Hindlimb muscle (tissue), 1 donor: ENCODE data around the gene MLIP. TPM values are rescaled to one million over a fixed set of nuclear protein-coding genes. Genes with fewer than 3 reads are reported as not detected.
"Not testable (repeated sequence)": the region's sequence is repeated elsewhere in the genome, so short reads cannot be mapped to it uniquely, and the experiment has no call there.

Experiments
- DNase-seq: peaks from one replicate; pipeline ENCODE4 v3.0.0-alpha.2; 2013
- polyA plus RNA-seq: library from polyadenylated mRNA; unstranded; fragments of 120-200 nt; gene quantifications from one replicate; pipeline ENCODE4 v1.2.1, GENCODE V29; 2013; ENCODE audit not compliant: insufficient read length

MLIP gene
- polyA plus RNA-seq, 1 donor = 80.6 TPM

- no peak for DNase-seq
Observed at GRCh38 chr6:54156650-54157250, 45.5 kb downstream of the MLIP start.

GRCh38 chr6:54157405-54157804 lies 46.2 kb downstream of the MLIP start:
- DNase-seq = no peak

- DNase-seq = no peak
Observed at GRCh38 chr6:54173089-54173488, 61.8 kb downstream of the MLIP start.

GRCh38 chr6:54179152-54179551 lies 67.9 kb downstream of the MLIP start:
- DNase-seq = no peak

- DNase-seq = no peak
Observed at GRCh38 chr6:54183616-54184015, 72.4 kb downstream of the MLIP start.

- DNase-seq = no peak
Observed at GRCh38 chr6:54185885-54186284, 74.6 kb downstream of the MLIP start.

GRCh38 chr6:54188846-54189245 lies 77.6 kb downstream of the MLIP start:
- no peak for DNase-seq

GRCh38 chr6:54191461-54191860 lies 80.2 kb downstream of the MLIP start:
- peak; percentile 52 for DNase-seq

- peak; percentile 31 for DNase-seq
Observed at GRCh38 chr6:54192993-54193392, 81.8 kb downstream of the MLIP start.

GRCh38 chr6:54193560-54193959 lies 82.3 kb downstream of the MLIP start:
- peak; percentile 16 for DNase-seq

GRCh38 chr6:54194067-54194466 lies 82.8 kb downstream of the MLIP start:
- no peak for DNase-seq

- DNase-seq = no peak
Observed at GRCh38 chr6:54195637-54196036, 84.4 kb downstream of the MLIP start.

- no peak for DNase-seq
Observed at GRCh38 chr6:54196905-54197304, 85.7 kb downstream of the MLIP start.

GRCh38 chr6:54198134-54198533 lies 86.9 kb downstream of the MLIP start:
- no peak for DNase-seq

GRCh38 chr6:54203474-54204035 lies 92.3 kb downstream of the MLIP start:
- not testable (repeated sequence) for DNase-seq

- DNase-seq = peak; percentile 84
Observed at GRCh38 chr6:54204921-54205591, 93.8 kb downstream of the MLIP start.

GRCh38 chr6:54206510-54206909 lies 95.3 kb downstream of the MLIP start:
- no peak for DNase-seq

- DNase-seq = not testable (repeated sequence)
Observed at GRCh38 chr6:54209983-54210382, 98.7 kb downstream of the MLIP start.

- no peak for DNase-seq
Observed at GRCh38 chr6:54214286-54214685, 103.0 kb downstream of the MLIP start.

- no peak for DNase-seq
Observed at GRCh38 chr6:54216336-54216735, 105.1 kb downstream of the MLIP start.

- no peak for DNase-seq
Observed at GRCh38 chr6:54217018-54217417, 105.8 kb downstream of the MLIP start.

- no peak for DNase-seq
Observed at GRCh38 chr6:54222217-54222616, 111.0 kb downstream of the MLIP start.

GRCh38 chr6:54232703-54233102 lies 121.5 kb downstream of the MLIP start:
- DNase-seq = no peak

GRCh38 chr6:54234539-54234938 lies 123.3 kb downstream of the MLIP start:
- no peak for DNase-seq
